ENCODE measurements around the gene HECTD2.

- TF ChIP-seq CTCF (conservative IDR thresholded peaks at IDR 0.05) (no peak), ZFX (IDR thresholded peaks at IDR 0.05) (no peak)
Measured at GRCh38 chr10:91434041-91434440, 23.9 kb downstream of the HECTD2 start.
